Non-pigmented ciliary epithelial cell (primary cell): ENCODE results near the gene ALG14.
"Not testable (repeated sequence)": the region's sequence is repeated elsewhere in the genome, so short reads cannot be mapped to it uniquely, and the experiment has no call there.

Source experiments
- DNase-seq: peaks from one replicate; pipeline ENCODE4 v3.0.0-alpha.2; 2010; ENCODE audit warnings: low read depth

Gene ALG14, protein sequence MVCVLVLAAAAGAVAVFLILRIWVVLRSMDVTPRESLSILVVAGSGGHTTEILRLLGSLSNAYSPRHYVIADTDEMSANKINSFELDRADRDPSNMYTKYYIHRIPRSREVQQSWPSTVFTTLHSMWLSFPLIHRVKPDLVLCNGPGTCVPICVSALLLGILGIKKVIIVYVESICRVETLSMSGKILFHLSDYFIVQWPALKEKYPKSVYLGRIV

DNA sequence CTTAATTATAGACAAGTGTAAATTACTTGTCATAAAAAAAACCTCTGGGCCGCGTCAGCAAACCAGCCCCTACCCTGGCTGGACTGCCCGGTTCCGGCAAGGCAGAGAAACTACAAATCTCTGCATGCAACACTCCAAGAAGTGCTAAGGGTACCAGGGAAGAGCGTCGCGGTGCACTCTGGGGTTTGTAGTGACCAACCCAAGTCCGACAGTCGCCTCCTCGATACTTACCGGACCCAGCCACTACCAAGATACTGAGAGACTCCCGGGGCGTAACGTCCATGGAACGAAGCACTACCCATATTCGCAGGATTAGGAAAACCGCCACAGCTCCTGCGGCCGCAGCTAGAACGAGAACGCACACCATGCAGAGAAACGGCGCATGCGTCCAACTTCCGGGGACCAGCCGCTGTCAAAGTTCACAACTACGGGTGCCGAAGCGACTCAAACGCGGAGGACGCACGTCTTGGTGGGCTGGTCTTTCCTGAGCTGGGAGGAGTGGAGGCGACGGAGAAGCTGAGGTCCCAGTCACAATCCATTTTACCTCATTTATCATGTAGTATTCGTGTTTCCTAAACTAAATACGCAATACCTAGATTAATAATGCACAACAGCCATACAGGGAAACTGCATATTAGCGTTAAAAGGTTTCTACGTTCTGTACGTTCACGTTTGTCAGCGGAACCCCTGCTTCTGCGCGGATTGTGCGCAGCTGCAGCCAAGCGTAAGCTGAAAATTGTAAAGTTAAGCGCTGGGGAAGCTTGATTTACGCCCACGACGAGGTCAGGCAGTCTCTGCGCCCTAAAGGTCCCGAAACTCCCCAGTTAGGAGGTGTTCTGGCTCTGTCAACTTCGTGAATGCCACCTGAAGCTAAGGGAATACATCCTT, at the start of gene ALG14:
Gene ALG14 (minus strand): TSS at position 420 of the 888 bp plus-strand sequence. CDS start 53 bp downstream, at position 367.
- DNase-seq: peak; percentile 83

DNA sequence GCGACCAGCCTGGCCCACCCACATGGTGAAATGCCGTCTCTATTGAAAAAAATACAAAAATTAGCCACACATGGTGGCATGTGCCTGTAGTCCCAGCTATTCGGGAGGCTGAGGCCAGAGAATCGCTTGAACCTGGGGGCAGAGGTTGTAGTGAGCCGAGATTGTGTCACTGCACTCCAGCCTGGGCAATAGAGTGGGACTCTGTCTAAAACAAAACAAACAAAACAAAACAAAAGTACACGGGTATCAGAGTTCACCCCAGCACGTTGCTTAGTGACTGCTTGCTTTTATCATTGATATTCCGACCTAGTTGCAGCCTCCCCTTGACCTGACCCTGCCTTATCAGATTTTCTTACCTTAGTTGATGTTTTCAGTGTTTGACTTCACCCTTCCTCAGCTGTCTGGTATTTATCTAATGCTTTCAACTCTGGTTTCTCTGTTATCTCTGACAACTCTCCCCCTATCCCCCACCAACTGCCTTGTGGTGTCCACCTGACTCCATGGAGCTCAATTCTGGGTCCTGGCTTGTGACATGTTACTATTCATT, 49.5 kb upstream of the ALG14 start:
- DNase-seq: no peak

DNA sequence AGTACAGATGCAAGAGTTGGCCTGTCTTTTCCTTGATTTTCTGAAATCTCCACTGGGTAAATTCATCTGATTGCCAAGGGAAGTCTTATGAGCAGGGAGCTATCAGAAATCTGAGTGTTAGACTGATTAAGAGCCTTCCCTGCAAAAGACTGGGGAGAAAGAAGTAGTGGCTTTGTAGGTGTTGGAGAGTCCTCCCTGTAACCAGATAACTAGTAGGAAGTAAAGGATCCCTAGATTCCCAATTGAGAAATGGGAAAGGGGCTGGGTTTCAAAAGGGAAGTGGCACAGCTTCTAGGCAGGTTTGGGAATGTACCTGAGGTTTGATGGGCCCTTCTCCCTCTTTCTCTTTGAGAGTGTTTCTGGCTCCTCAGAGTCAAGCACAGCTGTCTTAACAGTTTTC, 46.5 kb upstream of the ALG14 start:
- no peak for DNase-seq

DNA sequence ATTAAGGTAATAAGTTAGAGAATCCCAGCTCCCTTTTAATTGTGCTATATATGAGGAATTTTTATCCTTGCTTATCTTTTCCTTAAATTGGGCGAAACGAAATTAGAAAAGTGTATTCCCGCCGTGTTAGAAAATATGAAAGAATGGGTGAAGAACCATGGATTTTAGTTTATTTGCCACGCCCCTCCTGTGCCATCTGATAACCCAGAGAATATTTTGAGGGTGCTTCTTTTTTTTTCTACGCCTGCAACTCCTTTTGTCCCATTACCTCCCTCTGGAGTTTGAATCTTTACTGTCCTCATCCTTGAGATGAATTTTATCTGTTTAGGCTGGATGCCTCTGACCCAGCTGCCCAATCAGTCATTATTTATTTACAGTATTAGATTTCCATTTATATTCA, 46.0 kb upstream of the ALG14 start:
- no peak for DNase-seq

DNA sequence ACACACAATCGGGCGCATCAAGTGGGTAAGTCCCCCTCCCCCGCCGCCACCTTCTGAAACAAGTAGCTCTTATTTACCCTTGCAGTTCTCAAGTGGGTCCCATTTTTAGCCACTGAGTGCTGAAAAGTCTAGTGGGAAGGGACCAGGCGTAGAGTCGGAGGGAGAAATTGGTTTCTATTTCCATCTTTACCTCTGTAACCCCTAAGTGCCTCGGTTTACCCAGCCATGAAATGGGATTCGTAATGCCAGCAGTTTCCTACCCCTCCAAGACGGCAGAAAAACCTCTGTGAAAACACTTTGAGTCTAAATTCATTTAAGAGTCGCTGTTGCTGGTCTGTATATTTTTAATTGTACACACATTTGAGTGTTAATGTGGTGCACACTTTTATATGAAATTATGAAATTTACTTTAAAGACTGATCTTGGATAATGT, 45.3 kb upstream of the ALG14 start:
- no peak for DNase-seq

DNA sequence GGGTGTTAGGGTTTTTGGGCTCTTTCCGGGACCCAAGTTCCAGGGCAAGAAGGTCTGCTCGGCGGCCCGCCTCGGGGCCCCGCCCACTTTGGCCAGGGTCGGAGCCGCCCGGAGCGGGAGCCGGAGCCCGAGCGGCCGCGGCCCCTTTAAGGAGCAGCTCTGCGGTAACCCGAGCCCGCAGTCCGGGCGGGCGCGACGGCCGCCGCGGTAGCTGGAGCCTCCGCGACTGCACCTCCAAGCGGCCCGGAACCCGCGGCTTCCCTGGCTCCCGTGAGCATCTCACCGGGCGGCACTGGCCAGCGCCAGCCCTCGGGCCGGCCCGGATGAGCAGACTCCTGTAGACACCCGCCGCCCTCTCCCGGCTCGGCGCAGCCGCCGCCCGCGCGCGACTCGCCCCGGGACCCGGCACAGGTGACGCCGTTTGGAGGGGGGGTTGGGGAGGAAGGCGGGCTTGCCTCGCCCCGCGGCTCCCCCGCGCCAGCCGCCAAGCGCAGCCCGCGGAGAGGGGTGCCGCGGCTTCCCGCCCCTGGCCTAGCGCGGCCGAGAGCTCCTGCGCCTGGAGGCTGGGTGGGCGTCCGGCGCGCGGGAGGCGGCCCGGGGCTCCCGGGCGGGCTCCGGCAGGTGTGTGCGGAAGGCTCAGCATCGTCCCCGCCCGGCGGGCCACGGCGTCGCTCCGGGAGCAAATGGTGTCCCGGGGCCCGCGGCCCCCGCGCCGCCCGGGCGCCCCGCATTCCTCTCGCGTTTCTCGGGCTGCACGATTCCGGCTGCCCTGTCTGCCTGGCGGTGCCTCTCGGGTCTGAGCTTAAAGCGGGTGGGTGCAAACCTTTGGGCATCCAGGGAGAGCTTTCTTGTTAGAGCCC, 44.7 kb upstream of the ALG14 start, which contains the start of gene TLCD4:
Gene TLCD4 (plus strand): TSS at position 149 of the 860 bp plus-strand sequence. CDS start 26,547 bp downstream, outside the sequence.
- DNase-seq: no peak

DNA sequence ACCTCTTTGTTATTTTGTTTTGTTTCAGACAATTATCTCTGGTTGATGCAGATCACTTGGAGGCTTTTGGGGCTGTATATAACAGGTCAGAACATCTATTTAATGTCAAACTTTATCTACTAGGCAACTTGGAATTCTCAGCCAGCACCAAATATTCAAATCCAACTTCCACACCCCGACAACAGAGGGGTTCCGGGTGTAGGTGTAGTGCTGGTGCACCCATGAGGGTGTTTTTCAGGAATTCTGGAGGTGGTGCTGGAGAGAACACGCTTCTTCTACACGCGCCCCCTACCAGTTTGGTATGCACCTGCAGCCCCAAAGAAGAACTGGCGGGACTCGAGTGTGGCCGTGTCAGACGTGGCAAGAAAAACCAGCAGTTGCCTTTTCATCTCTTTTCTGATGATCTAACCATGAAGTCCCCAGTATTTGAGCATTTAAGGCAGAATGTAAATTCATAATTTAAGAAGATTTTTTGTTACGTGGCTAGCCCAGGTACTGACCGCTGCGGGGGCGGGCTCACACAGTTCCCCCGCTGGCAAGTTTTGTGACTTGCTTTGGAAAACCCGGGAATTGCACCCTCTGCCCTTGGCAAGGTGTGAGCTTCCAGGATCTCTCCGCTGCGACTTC, 43.9 kb upstream of the ALG14 start:
- DNase-seq: no peak

DNA sequence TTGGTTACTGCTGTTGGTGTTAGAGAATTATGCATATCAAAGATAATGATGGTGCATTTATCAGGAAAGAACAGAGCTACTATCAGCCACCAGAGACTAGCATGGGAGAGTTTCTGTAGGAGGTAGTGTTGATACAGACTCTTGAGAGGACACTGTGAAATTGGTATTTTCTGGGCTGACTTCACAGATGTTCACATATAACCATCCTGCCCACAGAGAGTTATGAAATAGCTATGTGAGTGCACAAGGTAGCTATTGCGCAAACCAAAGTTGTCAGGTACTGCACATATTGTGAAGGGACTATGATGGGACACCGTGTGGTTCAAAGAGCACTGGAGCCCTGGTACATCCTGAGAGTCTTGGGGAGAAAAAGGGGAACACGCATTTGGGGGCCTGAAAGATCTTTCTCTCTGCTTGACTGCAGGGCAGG, 43.0 kb upstream of the ALG14 start:
- DNase-seq: no peak

DNA sequence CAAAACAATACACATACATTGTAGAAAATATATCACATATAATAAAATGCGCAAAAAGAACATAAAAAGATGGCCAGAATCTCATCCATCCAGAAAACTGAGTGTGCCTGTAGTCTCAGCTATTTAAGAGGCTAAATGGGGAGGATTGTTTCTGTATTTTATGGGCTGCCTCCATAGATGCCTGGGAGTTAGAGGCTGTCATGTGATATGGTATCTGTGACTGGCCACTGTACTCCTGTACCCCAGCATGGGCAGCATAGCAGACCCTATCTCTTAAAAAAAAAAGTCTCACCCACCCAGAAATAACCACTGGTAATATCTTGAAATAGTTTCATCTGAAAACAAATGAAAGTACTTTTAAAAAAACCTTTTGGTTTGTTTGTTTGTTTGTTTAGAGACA, 40.9 kb upstream of the ALG14 start:
- DNase-seq: no peak

DNA sequence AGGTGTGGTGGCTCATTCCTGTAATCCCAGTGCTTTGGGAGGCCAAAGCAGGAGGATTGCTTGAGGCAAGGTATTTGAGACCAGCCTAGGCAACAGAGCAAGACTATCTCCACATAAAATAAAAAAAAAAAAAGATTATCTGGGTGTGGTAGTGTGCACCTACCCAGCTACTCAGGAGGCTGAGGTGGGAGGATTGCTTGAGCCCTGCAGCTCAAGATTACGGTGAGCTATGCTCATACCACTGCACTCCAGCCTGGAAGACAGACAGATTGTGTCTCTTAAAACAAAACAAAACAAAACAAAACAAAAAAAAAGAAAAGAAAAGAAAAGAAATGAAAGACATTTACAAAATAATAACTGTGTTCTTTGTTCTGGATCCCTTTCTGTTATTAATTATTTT, 38.3 kb upstream of the ALG14 start:
- DNase-seq: no peak

DNA sequence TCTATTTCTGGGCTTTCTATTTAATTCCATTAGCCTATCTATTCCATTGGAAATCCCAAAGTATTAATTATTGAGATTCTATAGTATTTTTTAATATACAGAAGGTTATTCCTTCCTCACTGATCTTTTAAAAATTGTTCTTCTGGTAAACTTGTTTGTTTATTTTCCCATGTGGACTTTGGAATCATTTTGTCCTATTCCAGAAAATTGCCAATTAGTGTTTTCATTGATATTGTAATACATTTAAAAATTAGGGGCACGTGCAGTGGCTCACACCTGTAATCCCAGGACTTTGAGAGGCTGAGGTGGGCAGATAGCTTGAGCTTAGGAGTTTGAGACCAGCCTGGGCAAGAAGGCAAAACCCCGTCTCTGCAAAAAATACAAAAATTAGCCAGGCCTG, 36.0 kb upstream of the ALG14 start:
- no peak for DNase-seq

DNA sequence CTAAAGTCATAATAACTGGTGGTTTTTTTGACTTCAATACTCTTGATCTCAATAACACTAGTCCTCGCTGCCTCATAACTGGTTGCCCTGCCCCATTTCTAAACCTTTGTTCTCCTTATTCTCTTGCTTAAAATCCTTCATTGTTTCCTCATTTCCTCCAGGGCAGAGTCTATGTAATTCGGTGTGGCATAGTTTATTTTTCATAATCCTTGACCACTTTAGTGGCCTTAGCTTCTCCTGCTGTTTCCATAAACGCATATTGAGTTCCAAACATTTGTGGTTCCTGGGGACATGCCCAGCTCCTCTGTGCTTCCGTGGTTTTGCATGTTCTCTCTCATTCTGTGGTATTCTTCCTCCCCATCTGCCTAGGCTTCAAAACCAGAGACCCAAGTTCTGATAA, 25.4 kb upstream of the ALG14 start:
- no peak for DNase-seq

DNA sequence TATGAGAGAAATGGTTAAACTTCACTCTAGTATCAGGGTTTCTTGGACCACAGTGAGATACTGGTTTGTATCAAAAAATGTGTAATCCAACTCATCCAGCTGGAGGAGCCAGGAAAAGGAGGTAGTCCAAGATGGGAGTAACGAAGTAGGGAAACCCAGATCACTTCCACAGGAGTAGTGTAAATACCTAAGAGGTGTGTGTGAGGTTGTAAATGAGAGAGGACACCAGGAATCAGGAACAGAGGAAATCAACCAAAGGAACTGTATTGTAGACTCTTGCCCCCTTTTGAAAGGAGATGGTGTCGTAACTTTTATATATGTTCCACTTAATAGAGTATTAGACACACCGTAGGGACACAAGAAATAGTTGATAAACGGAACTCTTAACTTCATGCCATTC, 24.7 kb upstream of the ALG14 start:
- no peak for DNase-seq

DNA sequence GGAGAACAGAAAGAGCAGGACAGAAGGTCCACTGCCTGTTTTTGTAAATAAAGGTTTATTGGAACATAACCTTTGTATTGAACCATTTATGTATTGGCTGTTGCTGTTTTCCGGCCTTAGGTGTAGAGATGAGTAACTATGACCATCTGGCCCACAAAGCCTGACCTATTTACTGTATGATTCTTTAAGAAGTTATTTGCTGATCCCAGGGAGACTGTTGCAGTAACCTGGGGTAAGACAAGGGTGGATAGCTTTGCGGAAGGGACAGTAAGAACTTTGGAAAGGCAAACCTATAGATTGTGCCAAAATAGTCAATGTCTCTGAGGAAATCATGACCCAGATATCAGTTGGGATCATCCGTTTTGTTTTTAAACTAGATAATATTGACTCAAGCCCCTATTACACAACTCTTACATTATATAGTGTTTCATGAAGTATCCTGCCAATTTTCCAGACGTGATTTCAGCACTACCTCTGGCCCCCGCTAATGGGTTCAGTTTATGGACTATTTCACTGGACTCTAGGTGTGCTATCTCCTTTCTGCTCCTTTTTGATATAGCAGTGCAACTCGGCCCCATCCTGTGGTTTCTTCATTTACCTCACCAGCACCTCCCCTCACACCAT, 23.6 kb upstream of the ALG14 start:
- DNase-seq: no peak

DNA sequence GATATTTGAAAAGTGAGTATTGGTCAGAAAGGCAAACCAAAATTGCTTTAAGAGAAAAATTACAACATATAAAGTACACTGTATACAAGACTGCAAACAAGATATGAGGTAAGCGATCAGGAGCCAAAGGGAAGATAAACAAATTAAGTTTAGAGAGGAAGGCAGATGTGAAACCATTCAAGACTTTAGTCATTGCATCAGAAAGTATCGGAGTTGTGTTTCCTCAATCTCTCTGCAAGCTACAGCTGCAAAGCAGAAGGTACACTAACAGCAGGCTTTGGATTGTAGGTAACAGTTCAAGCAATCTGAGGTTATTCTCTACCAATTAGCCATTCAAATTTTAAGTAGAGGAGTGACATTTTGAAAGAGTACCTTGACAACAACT, 23.1 kb upstream of the ALG14 start:
- DNase-seq: no peak

DNA sequence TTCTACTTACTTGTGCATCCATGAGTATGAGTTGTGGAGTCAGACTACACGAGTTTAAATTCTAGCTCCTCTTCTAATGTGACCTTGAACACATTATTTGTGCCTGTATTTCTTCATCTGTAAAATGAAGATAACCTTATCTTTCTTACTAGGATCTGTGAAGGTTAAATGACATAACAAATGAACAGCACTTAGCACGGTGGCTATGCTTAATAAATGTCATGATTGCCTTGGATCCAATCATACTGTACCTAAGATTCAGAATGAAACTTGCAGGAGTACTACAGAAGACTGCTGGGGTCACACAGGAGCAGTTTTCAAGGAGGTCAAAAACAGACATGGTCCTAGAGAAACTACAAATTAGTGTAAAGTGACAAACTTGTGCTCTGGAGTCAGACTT, 22.2 kb upstream of the ALG14 start:
- no peak for DNase-seq

DNA sequence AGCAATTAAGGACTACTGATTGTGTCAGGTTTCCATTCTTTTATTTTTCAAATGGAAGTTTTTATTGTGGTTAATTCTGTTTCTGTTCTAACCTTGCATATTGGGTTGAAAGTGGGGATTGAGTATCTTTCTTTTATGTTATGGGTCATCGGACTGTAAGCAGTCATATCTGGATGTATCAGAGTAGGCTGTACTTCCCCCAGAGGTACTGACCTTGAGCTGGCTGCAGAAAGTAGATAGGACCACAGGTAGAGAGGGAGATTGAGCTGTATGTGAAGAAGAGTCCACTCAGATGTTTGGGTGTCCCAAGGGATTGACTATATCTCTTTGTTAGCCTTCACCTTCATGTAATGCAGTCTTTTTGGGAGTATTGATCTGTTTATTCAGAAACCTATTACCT, 20.5 kb upstream of the ALG14 start:
- DNase-seq: no peak

DNA sequence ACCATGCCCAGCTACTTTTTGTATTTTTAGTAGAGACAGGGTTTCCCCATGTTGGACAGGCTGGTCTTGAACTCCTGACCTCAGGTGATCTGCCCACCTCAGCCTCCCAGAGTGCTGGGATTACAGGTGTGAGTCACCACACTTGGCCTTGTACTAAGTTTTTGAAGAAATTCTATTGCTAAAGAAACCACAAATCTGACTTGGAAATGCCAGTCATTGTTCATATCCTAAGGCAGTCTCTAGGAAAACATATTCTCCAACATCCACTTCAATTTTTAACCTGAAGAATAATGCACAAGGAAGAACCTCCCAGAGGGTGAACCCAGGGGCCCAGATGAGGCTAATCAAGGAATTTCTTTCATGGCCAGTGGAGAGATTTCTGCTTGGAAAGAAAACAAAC, 20.1 kb upstream of the ALG14 start:
- DNase-seq: not testable (repeated sequence)

DNA sequence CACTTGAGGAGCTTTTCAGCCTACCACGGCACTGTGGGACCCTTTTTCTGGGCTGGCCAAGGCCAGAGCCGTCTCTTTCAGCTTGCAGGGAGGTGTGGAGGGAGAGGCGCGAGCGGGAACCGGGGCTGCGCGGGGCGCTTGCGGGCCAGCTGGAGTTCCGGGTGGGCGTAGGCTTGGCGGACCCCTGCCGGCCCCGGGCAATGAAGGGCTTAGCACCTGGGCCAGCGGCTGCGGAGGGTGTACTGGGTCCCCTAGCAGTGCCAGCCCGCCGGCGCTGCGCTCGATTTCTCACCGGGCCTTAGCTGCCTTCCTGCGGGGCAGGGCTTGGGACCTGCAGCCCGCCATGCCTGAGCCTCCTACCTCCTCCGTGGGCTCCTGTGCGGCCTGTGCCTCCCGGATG, 18.5 kb upstream of the ALG14 start:
- not testable (repeated sequence) for DNase-seq

DNA sequence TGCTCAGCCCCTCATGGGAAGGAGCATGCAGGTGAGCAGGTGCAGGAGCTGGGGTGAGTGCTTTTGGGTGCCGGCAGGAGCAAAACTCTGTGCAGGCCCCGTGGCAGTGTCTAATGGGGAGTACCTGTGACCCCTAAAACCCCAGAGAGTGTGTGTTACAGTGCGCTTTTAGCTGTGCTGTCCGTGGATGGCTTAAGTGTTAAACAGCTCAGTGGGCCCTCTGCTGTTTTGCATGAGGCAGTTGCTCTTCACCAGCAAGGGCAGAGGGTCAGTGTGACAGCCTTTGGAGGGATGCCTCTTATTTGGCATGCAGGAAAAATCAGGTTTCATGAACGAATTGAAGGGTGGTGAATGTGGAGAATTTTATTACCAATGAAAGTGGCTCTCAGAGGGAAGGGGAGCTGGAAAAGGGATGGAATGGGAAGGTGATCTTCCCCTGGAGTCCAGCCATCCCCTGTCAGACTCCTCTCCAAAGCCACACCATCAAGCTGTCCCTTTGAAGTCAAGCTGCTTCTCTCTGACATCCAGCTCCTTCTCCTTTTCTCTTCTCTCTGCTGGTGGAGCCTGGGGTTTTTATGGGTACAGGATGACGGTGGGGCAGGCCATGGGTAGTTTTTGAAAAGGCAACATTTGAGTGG, 17.0 kb upstream of the ALG14 start:
- DNase-seq: no peak

DNA sequence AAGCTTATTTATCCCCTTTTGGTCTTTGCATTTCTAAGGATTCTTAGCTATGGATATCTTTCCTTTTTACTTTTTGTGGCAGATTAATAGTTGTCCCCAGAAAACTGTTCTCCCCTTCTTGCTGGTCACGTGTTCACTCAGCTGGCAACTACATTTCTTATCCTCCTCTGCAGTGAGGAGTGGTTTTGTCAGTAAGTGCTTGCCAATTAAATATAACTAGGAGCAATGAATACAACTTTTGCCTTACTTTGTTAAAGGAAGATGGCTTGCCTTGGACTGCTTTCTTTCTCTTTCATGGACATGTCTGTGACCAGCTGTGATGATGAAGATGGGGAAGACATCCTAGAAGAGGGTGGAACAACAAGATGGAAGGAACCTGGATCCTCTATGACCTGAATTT, 15.6 kb upstream of the ALG14 start:
- no peak for DNase-seq
